ENCODE data around the gene THADA. TPM values are rescaled to one million over a fixed set of nuclear protein-coding genes. Genes with fewer than 3 reads are reported as not detected.

The THADA gene
- total RNA-seq, 1 donor from 2014 or later, result 32.9 TPM

DNA sequence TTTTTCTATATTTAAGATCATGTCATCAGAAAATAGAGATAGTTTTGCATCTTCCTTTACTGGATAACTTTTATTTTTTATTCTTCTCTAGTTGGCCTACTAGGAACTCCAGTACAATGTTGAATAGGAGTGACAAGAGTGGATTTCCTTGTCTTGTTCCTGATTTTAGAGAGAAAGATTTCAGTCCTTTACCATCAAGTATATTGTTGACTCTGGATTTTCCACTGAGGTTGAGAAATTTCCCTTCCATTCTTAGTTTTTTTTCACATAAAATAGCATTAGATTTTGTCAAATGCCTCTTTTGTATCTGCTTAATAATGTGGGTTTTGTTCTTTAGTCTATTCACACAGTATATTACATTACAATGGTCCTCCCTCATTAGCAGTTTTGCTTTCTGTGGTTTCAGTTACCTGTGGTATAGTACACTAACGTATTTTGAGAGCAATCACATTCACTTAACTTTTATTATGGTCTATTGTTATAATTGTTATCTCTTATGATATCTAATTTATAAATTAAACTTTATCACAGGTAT lies 105.5 kb downstream of the THADA start:
- H3K9me3 ChIP-seq, result no peaks in the 10 kb centered on the region
- TF ChIP-seq, protein P1, sequence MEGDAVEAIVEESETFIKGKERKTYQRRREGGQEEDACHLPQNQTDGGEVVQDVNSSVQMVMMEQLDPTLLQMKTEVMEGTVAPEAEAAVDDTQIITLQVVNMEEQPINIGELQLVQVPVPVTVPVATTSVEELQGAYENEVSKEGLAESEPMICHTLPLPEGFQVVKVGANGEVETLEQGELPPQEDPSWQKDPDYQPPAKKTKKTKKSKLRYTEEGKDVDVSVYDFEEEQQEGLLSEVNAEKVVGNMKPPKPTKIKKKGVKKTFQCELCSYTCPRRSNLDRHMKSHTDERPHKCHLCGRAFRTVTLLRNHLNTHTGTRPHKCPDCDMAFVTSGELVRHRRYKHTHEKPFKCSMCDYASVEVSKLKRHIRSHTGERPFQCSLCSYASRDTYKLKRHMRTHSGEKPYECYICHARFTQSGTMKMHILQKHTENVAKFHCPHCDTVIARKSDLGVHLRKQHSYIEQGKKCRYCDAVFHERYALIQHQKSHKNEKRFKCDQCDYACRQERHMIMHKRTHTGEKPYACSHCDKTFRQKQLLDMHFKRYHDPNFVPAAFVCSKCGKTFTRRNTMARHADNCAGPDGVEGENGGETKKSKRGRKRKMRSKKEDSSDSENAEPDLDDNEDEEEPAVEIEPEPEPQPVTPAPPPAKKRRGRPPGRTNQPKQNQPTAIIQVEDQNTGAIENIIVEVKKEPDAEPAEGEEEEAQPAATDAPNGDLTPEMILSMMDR (IDR thresholded peaks at IDR 0.05), result no peak
- no peak overlapping the region for H3K27ac ChIP-seq
- no peaks in the 10 kb centered on the region for H3K27me3 ChIP-seq
- H3K36me3 ChIP-seq, result no peaks in the 10 kb centered on the region
- H3K4me3 ChIP-seq, result no peak overlapping the region
- H3K4me1 ChIP-seq, result peaks cover 5% of the 10 kb centered on the region
- intact Hi-C loops (cut with DNase I), result no loop called here
- ATAC-seq (no peak), DNase-seq (no peak)

DNA sequence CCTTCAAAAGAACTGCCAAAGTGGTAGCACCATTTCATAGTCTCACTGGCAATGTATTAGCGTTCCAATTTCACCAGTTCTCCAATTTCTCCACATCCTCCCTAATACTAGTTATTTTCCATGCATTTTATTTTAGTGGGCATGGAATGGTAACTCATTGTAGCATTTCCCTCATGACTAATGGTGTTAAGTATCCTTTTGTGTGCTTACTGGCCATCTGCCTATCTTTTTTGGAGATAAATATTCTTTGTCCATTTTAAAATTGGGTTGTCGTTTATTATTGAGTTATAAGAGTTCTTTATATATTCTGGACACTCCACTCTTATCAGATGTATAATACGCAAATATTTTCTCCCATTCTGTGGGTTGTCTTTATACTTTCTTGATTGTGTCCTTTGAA lies 107.1 kb downstream of the THADA start:
- intact Hi-C loops (cut with DNase I), result loop anchor here (10.0 kb wide), 2 partner anchors 254 to 514 kb away; no protein-coding TSS in a partner anchor
- peaks cover 9% of the 10 kb centered on the region for H3K4me1 ChIP-seq
- no peak for ATAC-seq
- H3K27ac ChIP-seq, result no peak overlapping the region
- no peaks in the 10 kb centered on the region for H3K9me3 ChIP-seq
- TF ChIP-seq, protein P1 (IDR thresholded peaks at IDR 0.05), result no peak
- no peak for DNase-seq
- no peak overlapping the region for H3K4me3 ChIP-seq
- H3K36me3 ChIP-seq, result no peaks in the 10 kb centered on the region
- H3K27me3 ChIP-seq, result no peaks in the 10 kb centered on the region

DNA sequence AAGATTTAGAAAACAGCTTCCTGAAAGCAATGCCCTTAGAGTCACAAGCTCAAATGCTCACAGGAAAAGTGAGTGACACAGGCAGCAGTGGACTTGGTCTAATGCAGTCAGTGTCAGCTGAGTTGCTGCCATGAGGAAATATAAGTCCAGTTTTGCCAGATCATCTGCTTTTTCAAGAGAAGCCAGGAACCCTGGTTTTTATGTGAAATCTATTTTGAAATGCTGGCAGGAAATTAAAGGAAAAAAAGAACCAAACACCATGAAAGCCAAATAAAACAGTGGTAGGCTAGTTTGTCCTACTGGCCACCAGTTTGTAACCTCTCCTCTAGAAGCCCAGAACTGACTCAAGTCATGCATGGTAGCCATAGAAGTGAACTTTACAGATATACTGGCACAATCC lies 109.2 kb downstream of the THADA start:
- peak; percentile 75 for ATAC-seq
- intact Hi-C loops (cut with DNase I), result loop anchor here (10.0 kb wide), 2 partner anchors 252 to 512 kb away; no protein-coding TSS in a partner anchor

DNA sequence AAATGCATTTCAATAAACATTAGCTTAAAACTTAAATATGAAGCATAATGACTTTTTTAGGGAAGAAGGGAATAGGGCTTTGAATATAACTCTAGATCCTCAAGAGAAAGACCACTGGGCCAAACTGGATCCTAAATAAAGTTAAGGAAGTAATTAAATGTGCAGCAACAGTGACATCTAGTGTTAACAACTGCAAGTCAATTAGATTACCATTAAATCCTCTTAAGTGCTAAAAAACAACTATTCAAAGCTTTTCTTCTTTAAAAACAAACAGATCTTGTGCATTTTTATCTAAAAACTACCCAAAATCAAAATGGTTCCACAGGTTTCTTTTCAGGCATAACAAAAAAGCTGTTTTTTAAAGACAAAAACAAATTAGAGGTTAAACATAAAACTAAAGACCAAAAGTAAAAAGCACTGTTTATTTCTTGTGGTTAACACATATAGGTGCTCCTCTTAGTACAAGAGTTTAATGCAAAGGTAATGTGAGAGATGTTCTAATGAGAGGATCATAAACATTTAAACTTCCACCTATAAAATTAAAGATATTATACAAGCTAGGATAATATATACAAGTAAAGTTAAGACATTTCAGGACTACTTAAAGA lies 111.4 kb downstream of the THADA start:
- Histone ChIP-seq H3K27ac (no peak overlapping the region), H3K4me1 (peaks cover 23% of the 10 kb centered on the region), H3K9me3 (no peaks in the 10 kb centered on the region), H3K4me3 (no peak overlapping the region), H3K36me3 (no peaks in the 10 kb centered on the region), H3K27me3 (no peaks in the 10 kb centered on the region)
- TF ChIP-seq, protein P1 (IDR thresholded peaks at IDR 0.05), result peak; percentile 71
- DNase-seq (no peak), ATAC-seq (peak; percentile 75)
- intact Hi-C loops (cut with DNase I), result loop anchor here (5.0 to 10.0 kb wide), 3 partner anchors 250 to 537 kb away; no protein-coding TSS in a partner anchor

More for the DNA sequence above, 109.2 kb downstream of the THADA start:
- H3K27ac ChIP-seq, result peak overlapping the region; percentile 56
- TF ChIP-seq, protein P1 (IDR thresholded peaks at IDR 0.05), result no peak
- no peak for DNase-seq
- peaks cover 23% of the 10 kb centered on the region for H3K4me1 ChIP-seq
- H3K4me3 ChIP-seq, result no peak overlapping the region
- H3K36me3 ChIP-seq, result no peaks in the 10 kb centered on the region
- H3K9me3 ChIP-seq, result no peaks in the 10 kb centered on the region
- H3K27me3 ChIP-seq, result no peaks in the 10 kb centered on the region

DNA sequence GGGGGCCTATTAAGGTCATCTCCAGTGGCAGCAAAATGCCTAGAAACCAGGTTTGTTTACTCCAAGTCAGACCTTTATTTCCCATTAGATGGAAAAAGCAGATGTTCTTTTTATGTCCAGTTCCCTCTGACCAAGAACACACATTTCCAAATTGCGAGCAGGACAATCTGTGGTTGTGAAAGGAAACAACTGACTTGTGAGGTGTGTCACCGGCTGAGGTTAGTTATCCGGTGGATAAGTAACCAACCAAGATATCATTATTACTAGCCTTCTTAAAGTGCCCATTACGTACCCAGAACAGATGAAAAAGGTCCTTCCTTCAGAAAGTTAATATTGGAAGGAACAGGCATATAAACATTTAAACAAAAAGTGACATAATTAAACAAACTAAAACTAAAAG lies 112.9 kb downstream of the THADA start:
- no peak overlapping the region for H3K27ac ChIP-seq
- intact Hi-C loops (cut with DNase I), result loop anchor here (5.0 to 10.0 kb wide), 3 partner anchors 248 to 536 kb away; no protein-coding TSS in a partner anchor
- DNase-seq (no peak), ATAC-seq (peak; percentile 50)
- TF ChIP-seq, protein P1 (IDR thresholded peaks at IDR 0.05), result no peak
- H3K27me3 ChIP-seq, result no peaks in the 10 kb centered on the region
- no peaks in the 10 kb centered on the region for H3K9me3 ChIP-seq
- no peak overlapping the region for H3K4me3 ChIP-seq
- peaks cover 23% of the 10 kb centered on the region for H3K4me1 ChIP-seq
- H3K36me3 ChIP-seq, result no peaks in the 10 kb centered on the region
